Osteocyte (in vitro differentiated cells): ENCODE results near the gene DNAH9. TPM values are rescaled to one million over a fixed set of nuclear protein-coding genes. Genes with fewer than 3 reads are reported as not detected.

ENCODE experiments used
- DNase-seq: peaks from one replicate; pipeline ENCODE4 v3.0.0; 2021; ENCODE audit warnings: mixed read lengths; ENCODE audit not compliant: unreplicated experiment; ENCODE audit errors: extremely low spot score
- H3K27ac Mint-ChIP-seq: one replicate; pipeline ENCODE4 v1.8.0; 2021; ENCODE audit warnings: mild to moderate bottlenecking, mixed read lengths; ENCODE audit not compliant: unreplicated experiment
- H3K27me3 Mint-ChIP-seq: one replicate; pipeline ENCODE4 v1.8.0; 2021; ENCODE audit warnings: mixed read lengths; ENCODE audit not compliant: unreplicated experiment
- H3K36me3 Mint-ChIP-seq: one replicate; pipeline ENCODE4 v1.8.0; 2021; ENCODE audit warnings: mixed read lengths; ENCODE audit not compliant: unreplicated experiment
- H3K4me1 Mint-ChIP-seq: one replicate; pipeline ENCODE4 v1.8.0; 2021; ENCODE audit warnings: mixed read lengths; ENCODE audit not compliant: unreplicated experiment
- H3K4me3 Mint-ChIP-seq: one replicate; pipeline ENCODE4 v1.8.0; 2021; ENCODE audit warnings: mild to moderate bottlenecking, moderate library complexity, mixed read lengths; ENCODE audit not compliant: unreplicated experiment
- H3K9me3 Mint-ChIP-seq: one replicate; pipeline ENCODE4 v1.8.0; 2021; ENCODE audit warnings: mixed read lengths; ENCODE audit not compliant: unreplicated experiment
- total RNA-seq: library from RNA; stranded (reverse); gene quantifications from 2 replicates; pipeline ENCODE4 v1.2.1, GENCODE V29; 2021
- TF ChIP-seq, protein P1 (sequence below): fragments of 200-600 bp; sonication (generic); IDR thresholded peaks from 2 replicates; pipeline ENCODE4 v1.5.0; 2021; ENCODE audit warnings: antibody characterized with exemption, mild to moderate bottlenecking, moderate library complexity

The DNAH9 gene
- total RNA-seq, 1 donor from 2014 or later, result not detected

DNA sequence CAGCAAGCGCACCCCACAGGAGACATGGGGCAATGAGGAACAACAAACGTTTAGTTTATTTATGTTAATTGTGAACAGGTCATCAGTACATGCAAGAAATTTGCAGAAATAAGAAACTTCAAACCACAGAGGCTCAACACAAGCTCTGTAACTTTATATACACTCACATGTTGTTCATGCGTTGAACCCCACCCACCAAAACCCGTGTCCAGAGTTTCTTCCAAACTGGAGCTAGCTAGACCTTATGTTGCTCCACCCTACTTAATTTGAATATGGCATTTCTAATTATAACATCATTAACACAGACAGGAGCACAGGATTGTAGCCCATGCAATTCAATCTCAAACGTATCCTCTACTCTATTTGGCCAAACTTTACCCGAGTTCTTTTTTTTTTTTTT is 206.9 kb downstream of the DNAH9 start:
- no peak overlapping the region for H3K27ac Mint-ChIP-seq
- H3K27me3 Mint-ChIP-seq, result no peaks in the 10 kb centered on the region
- H3K9me3 Mint-ChIP-seq, result peaks cover 2% of the 10 kb centered on the region
- no peaks in the 10 kb centered on the region for H3K4me1 Mint-ChIP-seq
- no peaks in the 10 kb centered on the region for H3K36me3 Mint-ChIP-seq
- H3K4me3 Mint-ChIP-seq, result no peak overlapping the region
- TF ChIP-seq, protein P1, sequence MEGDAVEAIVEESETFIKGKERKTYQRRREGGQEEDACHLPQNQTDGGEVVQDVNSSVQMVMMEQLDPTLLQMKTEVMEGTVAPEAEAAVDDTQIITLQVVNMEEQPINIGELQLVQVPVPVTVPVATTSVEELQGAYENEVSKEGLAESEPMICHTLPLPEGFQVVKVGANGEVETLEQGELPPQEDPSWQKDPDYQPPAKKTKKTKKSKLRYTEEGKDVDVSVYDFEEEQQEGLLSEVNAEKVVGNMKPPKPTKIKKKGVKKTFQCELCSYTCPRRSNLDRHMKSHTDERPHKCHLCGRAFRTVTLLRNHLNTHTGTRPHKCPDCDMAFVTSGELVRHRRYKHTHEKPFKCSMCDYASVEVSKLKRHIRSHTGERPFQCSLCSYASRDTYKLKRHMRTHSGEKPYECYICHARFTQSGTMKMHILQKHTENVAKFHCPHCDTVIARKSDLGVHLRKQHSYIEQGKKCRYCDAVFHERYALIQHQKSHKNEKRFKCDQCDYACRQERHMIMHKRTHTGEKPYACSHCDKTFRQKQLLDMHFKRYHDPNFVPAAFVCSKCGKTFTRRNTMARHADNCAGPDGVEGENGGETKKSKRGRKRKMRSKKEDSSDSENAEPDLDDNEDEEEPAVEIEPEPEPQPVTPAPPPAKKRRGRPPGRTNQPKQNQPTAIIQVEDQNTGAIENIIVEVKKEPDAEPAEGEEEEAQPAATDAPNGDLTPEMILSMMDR, result no peak
- no peak for DNase-seq

DNA sequence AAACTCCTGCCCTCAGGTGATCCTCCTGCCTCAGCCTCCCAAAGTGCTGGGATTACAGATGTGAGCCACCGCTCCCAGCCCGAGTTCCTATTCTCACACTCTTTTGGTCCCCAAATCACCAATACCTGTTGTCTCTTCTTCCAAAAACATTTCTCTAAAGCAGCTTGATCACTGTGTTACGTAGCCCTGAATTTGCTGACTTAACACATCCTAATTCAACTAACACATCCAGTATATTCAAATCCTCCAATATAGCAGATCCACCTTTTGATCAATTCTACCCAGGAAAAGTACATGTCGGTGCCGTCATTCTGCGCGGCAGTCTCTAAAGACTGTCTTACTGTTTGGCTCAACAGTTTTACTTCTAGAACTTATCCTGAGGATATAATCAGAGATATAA is 207.7 kb downstream of the DNAH9 start:
- Mint-ChIP-seq H3K36me3 (no peaks in the 10 kb centered on the region), H3K9me3 (peaks cover 6% of the 10 kb centered on the region), H3K4me1 (no peaks in the 10 kb centered on the region), H3K27me3 (no peaks in the 10 kb centered on the region), H3K27ac (no peak overlapping the region), H3K4me3 (no peak overlapping the region)
- TF ChIP-seq, protein P1, result no peak
- DNase-seq, result peak; percentile 34

DNA sequence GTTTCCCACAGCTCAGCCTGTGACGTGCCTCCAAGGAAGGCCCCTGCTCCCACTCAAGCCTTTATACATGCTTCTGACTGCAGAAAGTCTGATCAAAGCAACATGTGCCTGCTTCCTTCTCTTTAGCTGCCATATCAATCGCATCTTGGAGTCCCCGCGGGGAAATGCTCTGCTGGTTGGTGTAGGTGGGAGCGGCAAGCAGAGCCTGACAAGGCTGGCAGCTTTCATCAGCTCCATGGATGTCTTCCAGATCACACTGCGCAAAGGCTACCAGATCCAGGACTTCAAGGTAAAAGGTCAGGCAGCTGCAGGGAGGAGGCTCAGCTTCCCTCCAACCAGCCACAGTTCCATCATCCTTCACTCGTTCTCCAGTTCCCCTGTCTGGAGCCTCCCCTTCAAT is 209.3 kb downstream of the DNAH9 start:
- Mint-ChIP-seq H3K36me3 (no peaks in the 10 kb centered on the region), H3K27ac (no peak overlapping the region), H3K9me3 (peaks cover 6% of the 10 kb centered on the region), H3K27me3 (no peaks in the 10 kb centered on the region), H3K4me3 (no peak overlapping the region), H3K4me1 (no peaks in the 10 kb centered on the region)
- peak; percentile 68 for DNase-seq
- TF ChIP-seq, protein P1, result no peak

DNA sequence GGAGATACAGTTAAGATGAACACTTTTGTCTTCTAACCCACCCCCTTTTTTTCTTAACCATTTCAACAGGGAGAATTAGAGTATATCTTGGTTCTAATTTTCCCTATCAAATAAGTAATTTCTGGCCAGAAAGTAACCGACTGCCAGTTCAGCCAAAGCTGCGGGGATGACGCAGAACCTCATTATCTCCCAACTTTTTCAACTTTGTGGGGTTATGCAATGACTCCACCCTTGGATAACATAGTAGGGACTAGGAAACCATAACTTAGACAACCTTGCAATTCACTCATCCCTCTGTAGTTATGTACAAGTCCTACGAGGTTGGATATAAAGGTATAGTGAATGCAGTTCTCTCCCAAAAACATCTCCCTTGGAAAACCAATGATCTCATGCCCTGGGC is 215.0 kb downstream of the DNAH9 start:
- no peaks in the 10 kb centered on the region for H3K4me1 Mint-ChIP-seq
- H3K9me3 Mint-ChIP-seq, result peaks cover 6% of the 10 kb centered on the region
- no peaks in the 10 kb centered on the region for H3K27me3 Mint-ChIP-seq
- no peak overlapping the region for H3K27ac Mint-ChIP-seq
- DNase-seq, result no peak
- no peak overlapping the region for H3K4me3 Mint-ChIP-seq
- TF ChIP-seq, protein P1, result no peak
- no peaks in the 10 kb centered on the region for H3K36me3 Mint-ChIP-seq

DNA sequence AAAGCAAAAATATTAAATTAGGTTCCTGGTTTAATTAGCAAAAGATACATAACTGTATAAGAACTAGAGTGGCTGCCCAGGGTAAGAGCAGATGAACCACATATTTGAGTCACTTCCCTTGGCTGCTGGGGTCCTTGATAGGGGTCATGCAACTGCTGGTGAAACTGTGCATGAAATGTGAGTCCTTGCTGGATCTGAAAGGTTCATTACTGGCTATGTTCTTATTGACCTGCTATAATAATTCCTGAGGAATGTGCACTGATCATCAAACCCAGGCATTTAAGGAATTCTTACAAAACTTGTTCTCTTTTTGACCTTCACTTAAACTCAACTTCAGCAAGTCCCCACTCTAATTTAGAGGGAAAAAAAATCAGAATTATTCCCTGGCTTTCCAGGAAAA is 215.6 kb downstream of the DNAH9 start:
- H3K36me3 Mint-ChIP-seq, result no peaks in the 10 kb centered on the region
- no peaks in the 10 kb centered on the region for H3K27me3 Mint-ChIP-seq
- H3K4me1 Mint-ChIP-seq, result no peaks in the 10 kb centered on the region
- no peak overlapping the region for H3K4me3 Mint-ChIP-seq
- TF ChIP-seq, protein P1, result no peak
- H3K27ac Mint-ChIP-seq, result no peak overlapping the region
- no peak for DNase-seq
- peaks cover 6% of the 10 kb centered on the region for H3K9me3 Mint-ChIP-seq
